Measurements from ENCODE around the gene STXBP4. TPM values are rescaled to one million over a fixed set of nuclear protein-coding genes. Genes with fewer than 3 reads are reported as not detected.

The STXBP4 gene
- total RNA-seq: 28.9 to 31.8 TPM (median 29.0 TPM) in 3 replicates

DNA sequence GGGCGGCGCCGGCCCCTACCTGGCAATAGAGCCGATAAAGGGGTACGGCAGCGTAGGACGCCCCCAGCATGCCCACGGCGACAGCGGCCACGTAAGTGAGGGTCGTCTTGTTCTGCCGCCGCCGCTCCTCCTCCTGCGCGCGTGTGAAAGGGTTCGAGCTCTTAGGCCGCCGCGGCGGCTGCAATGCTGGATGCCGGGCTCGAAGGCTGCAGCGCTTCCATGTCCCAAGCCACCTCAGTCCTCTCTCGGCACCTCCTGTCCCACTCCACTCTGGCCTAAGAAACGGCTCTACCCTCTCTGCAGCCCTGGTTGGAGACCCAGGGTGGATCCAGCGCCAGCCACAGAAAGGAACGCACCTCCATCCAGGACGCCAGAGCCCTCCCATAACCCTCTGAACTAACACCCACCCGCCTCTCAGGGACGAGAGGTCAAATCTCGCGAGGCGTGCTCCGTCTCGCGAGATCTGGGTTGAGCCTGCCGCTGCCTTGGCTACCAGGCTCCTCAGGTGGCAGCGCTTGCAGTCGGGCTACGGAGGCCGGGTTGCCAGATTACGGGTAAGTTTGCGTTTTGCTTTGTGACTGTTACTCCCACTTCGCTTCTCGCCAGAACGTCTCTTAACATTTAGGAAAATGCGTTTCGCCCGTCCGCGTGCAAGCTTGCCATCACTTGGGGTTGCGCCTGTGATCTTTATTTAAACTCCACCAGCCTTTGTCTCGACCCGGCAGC lies at the start of gene STXBP4, which contains the start of gene COX11:
Gene STXBP4 (plus strand): TSS at position 504 of the 726 bp plus-strand sequence. CDS start 17,455 bp downstream, outside the sequence.
Gene COX11 (minus strand): TSS at position 393 of the 726 bp plus-strand sequence. CDS start 8 bp downstream, at position 385.
- no peak within 1 kb of the TSS for H3K4me3 Mint-ChIP-seq
- peak within 1 kb of the TSS; percentile 36 for H3K27ac Mint-ChIP-seq
- peaks cover 6% of the 10 kb centered on the region for H3K36me3 Mint-ChIP-seq
- H3K27me3 Mint-ChIP-seq (ENCODE audit: low read depth): no peaks in the 10 kb centered on the region
- DNase-seq (ENCODE audit: low spot score in 2 of 2, unreplicated experiment in 2 of 2): peak; percentile 85 to 92
- H3K9me3 Mint-ChIP-seq: no peaks in the 10 kb centered on the region
- peaks cover 19% of the 10 kb centered on the region for H3K4me1 Mint-ChIP-seq
- TF ChIP-seq, protein P1, sequence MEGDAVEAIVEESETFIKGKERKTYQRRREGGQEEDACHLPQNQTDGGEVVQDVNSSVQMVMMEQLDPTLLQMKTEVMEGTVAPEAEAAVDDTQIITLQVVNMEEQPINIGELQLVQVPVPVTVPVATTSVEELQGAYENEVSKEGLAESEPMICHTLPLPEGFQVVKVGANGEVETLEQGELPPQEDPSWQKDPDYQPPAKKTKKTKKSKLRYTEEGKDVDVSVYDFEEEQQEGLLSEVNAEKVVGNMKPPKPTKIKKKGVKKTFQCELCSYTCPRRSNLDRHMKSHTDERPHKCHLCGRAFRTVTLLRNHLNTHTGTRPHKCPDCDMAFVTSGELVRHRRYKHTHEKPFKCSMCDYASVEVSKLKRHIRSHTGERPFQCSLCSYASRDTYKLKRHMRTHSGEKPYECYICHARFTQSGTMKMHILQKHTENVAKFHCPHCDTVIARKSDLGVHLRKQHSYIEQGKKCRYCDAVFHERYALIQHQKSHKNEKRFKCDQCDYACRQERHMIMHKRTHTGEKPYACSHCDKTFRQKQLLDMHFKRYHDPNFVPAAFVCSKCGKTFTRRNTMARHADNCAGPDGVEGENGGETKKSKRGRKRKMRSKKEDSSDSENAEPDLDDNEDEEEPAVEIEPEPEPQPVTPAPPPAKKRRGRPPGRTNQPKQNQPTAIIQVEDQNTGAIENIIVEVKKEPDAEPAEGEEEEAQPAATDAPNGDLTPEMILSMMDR (IDR thresholded peaks at IDR 0.05; ENCODE audit: unreplicated experiment): no peak

DNA sequence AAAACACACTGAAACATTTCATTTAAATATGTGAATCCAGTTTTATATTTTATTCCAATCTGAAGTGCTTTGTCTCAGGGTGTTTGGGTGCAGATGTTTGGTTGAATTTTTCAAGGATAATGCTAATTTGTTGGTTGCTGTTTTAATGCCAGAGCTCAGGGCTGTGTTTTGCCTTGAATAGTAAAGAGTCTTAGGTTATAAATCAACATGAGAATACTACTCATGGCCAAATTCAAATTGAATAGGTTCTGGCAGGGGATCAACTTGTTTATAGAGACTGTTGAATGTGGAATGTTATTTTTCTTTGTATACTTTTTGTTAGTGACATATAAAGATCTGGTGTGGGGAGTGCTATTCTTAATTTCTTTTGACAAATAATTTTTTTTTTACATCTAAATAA lies 49.1 kb upstream of the STXBP4 start:
- TF ChIP-seq, protein P1 (IDR thresholded peaks at IDR 0.05; ENCODE audit: unreplicated experiment): no peak
- peaks cover 48% of the 10 kb centered on the region for H3K36me3 Mint-ChIP-seq
- DNase-seq (ENCODE audit: low spot score in 2 of 2, unreplicated experiment in 2 of 2): no peak
- no peaks in the 10 kb centered on the region for H3K27me3 Mint-ChIP-seq (ENCODE audit: low read depth)
- H3K4me3 Mint-ChIP-seq: no peak overlapping the region
- H3K9me3 Mint-ChIP-seq: peaks cover 23% of the 10 kb centered on the region
- no peak overlapping the region for H3K27ac Mint-ChIP-seq
- no peaks in the 10 kb centered on the region for H3K4me1 Mint-ChIP-seq

DNA sequence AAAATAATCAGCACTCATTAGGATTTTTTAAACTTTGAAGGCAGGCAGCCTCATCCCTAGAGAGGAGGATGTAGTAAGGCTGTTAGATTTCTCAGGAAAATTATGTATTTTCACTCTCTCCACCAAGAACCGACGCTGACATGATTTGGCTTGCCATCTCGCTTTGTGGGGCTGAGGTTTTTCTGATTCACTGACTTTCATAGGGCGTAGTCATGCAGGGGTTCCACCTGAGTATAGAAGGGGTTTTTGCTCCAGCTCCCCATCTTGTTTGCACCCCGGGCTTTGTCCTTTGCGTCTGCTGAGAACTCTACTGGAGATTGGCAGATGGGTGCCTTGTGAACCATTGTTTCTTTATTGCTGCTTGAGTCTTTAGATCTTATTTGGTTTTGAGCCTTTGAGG lies 47.7 kb upstream of the STXBP4 start:
- Mint-ChIP-seq H3K4me1 (no peaks in the 10 kb centered on the region), H3K27me3 (ENCODE audit: low read depth) (no peaks in the 10 kb centered on the region), H3K27ac (no peak overlapping the region), H3K9me3 (peaks cover 17% of the 10 kb centered on the region), H3K4me3 (no peak overlapping the region), H3K36me3 (peaks cover 43% of the 10 kb centered on the region)
- TF ChIP-seq, protein P1 (IDR thresholded peaks at IDR 0.05; ENCODE audit: unreplicated experiment): no peak
- DNase-seq (ENCODE audit: low spot score in 2 of 2, unreplicated experiment in 2 of 2): no peak

DNA sequence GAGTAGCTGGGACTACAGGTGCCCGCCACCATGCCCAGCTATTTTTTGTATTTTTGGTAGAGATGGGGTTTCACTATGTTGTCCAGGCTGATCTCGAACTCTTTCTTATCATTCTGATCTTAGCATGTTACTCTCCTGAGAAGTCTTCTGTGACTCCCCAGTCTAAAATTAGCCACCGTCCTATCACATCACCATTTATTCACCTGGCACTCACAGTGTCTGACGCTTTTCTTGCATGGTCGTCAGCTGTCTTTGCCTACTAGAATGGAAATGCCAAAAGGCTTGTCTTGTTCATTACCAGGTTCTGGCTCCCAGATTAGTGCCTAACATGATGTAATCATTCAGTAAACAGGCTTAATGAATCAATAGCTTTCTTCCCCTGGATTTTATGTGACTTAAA lies 44.2 kb upstream of the STXBP4 start:
- Mint-ChIP-seq H3K4me1 (peaks cover 15% of the 10 kb centered on the region), H3K4me3 (no peak overlapping the region), H3K36me3 (peaks cover 32% of the 10 kb centered on the region), H3K27ac (no peak overlapping the region), H3K9me3 (no peaks in the 10 kb centered on the region), H3K27me3 (ENCODE audit: low read depth) (no peaks in the 10 kb centered on the region)
- no peak for DNase-seq (ENCODE audit: low spot score in 2 of 2, unreplicated experiment in 2 of 2)
- TF ChIP-seq, protein P1 (IDR thresholded peaks at IDR 0.05; ENCODE audit: unreplicated experiment): no peak

DNA sequence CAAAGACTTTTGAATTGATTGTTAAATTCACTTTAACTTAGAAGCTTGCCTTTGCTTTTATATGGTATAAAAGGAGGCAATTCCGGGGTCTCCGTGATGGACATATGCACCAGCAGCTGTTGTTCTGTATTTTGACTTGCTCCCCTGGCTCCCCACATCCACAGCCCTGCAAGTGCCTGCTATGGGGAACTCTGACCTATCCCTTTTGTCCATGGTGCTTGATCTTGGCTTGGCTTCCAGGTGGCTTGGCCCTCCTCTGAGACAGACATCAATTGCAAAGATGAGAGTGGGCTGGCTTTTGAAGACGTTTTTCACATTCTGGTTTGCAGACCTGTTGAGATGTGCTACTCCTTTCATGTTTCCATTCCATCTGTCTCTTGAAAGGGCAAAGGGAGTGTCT lies 41.0 kb upstream of the STXBP4 start:
- DNase-seq (ENCODE audit: low spot score in 2 of 2, unreplicated experiment in 2 of 2): no peak
- Mint-ChIP-seq H3K4me3 (no peak overlapping the region), H3K27ac (no peak overlapping the region), H3K4me1 (peaks cover 15% of the 10 kb centered on the region), H3K27me3 (ENCODE audit: low read depth) (no peaks in the 10 kb centered on the region), H3K9me3 (no peaks in the 10 kb centered on the region), H3K36me3 (peaks cover 43% of the 10 kb centered on the region)
- TF ChIP-seq, protein P1 (IDR thresholded peaks at IDR 0.05; ENCODE audit: unreplicated experiment): no peak
